Amygdala (tissue), 56 donors: Measurements from ENCODE around the gene ABHD12.
"Not testable (repeated sequence)": the region's sequence is repeated elsewhere in the genome, so short reads cannot be mapped to it uniquely, and the experiment has no call there.

Experiments
- DNase-seq, 56 donors: peaks; one replicate each; lab custom pipeline; 2025; lab: John Stamatoyannopoulos, UW

ABHD12 gene

DNA sequence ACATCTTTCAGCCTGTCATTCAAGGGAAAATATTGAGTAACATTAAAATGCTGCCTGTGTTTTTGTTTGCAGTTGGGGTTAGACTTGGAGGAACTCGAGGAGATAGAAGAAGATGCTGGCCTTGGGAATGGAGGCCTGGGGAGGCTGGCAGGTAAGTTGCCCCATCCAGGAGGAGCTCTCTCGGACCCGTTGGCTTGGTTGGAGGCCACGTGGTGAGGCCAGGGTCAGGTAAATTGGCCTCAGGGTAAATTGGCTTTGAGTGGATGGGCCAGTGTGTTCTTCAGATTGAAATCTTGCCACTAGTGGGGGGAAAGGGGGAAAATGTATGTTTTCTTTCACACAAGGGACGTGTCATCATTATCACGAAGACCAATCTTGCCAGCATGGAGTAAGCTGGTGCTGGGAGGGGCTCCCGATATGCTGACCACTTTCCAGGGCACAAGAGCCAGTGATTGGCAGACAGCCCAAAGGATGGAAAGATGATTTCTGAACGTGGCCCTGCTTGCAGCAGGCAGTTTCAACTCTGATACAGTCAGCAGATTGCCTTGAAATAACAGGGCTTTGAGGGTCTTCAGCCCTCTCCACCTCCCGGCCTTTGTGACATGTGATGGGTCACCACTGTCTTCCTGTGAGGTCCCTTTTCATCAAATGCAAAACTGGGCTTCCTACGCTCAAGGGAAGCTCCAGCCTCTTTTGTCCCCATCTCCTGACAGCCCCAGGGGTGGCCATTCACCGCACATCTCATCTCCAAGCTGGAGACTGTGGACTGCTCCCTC, 121.4 kb downstream of the ABHD12 start:
- DNase-seq = no peak

GRCh38 chr20:25260770-25261437, 129.7 kb downstream of the ABHD12 start:
- DNase-seq = not testable (repeated sequence)

DNA sequence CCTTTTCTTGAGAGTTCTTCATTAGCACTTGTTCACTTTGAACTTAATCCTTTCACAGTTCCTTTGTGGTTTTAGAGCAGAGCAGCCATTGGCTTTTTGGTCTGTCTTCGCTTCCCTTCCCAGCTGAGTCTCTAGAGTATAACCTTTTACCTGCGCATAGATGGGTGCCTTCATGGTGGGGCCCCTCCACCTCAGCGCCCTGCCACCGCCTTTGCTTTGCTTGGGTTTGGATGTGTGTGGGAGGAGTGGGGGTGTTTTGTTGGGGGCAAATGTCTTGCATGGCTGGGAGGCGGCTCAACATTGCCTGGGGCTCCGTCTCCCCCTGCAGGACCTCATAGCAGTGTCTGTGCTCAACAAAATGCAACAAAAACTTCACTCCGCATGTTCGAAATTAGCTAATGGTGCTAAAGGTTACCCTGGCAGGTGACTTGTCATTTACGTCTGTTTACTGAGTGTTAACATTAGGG, 130.8 kb downstream of the ABHD12 start:
- no peak for DNase-seq

DNA sequence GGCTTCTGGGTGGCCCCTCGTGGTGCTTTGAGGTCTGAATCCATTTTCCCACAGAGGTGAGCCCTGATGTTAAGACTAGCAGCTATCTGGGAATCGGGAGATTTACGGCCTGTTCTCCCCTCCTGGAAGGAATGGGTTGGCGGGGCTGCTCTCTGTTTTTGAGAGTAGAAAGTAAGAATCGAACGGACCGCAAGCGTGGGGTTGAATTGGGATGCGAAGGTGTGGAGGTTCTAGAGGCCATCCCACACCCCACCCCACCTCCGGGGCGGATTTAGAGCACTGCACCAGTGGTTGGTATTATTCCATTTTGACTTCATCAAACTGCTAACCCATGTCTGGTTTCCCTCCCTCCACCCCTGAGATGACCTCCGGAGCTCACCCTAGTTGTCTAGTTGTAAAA, 131.3 kb downstream of the ABHD12 start:
- DNase-seq = no peak

GRCh38 chr20:25258828-25259227, 131.8 kb downstream of the ABHD12 start:
- no peak for DNase-seq

DNA sequence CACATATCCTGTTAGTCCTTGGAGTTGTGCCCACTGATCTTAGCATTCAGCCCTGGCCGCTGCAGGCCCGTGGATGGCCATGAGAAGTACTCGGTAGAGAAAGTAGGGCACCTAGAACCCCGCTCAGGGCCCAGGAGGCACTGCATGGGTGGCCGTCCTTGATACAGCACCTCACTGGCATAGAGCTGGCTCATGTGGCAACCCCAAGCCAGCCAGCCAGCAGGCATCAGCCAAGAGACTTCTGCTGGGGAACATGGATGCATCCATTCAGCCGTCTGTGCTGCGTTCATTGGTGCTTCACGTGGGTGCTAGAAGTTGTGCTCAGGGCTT, 132.2 kb downstream of the ABHD12 start:
- DNase-seq = peak in 2 of 56 donors; percentile 14 to 18

- DNase-seq = no peak
These were observed 132.7 kb downstream of the ABHD12 start for GRCh38 chr20:25257756-25258475.

- no peak for DNase-seq
These were observed 133.5 kb downstream of the ABHD12 start for GRCh38 chr20:25257130-25257529.

GRCh38 chr20:25256226-25256859, 134.3 kb downstream of the ABHD12 start:
- DNase-seq = no peak

DNA sequence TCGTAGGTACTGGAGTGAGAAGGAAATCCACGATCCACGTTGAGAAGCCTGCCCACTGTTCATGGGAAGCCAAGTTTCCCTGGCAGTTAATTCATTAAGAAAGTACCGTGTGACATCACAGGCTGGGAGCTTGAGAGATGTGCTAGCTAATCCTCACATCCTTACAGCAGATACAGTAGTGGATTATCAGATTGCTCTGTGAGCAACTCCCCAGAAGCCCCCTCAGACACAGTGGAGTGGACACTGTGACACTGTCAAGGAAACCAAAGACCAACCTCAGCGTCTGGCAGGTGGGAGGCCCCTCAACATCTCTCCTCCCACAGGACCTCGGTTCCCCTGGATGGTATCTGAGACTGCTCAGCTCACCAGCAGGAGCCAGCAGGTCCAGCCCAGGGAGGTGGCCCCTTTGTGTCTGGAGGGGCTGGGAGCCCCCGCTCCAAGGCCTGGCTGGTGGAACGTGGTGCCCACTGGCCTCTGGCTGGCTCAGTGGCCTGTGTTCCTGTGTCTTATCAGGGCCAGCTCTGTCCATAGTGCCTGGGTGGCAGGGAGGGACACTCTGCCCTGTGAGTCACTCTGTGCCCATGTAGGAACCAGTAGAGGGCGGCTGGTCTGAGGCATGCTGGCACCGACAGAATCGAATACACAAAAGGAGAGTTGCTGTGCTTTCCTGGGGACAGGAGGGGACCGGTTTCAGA, 135.5 kb downstream of the ABHD12 start:
- peak in 28 of 56 donors; percentile 12 to 75 (median 52) for DNase-seq

GRCh38 chr20:25254571-25254970, 136.1 kb downstream of the ABHD12 start:
- no peak for DNase-seq

GRCh38 chr20:25253606-25254275, 136.9 kb downstream of the ABHD12 start:
- DNase-seq = no peak

DNA sequence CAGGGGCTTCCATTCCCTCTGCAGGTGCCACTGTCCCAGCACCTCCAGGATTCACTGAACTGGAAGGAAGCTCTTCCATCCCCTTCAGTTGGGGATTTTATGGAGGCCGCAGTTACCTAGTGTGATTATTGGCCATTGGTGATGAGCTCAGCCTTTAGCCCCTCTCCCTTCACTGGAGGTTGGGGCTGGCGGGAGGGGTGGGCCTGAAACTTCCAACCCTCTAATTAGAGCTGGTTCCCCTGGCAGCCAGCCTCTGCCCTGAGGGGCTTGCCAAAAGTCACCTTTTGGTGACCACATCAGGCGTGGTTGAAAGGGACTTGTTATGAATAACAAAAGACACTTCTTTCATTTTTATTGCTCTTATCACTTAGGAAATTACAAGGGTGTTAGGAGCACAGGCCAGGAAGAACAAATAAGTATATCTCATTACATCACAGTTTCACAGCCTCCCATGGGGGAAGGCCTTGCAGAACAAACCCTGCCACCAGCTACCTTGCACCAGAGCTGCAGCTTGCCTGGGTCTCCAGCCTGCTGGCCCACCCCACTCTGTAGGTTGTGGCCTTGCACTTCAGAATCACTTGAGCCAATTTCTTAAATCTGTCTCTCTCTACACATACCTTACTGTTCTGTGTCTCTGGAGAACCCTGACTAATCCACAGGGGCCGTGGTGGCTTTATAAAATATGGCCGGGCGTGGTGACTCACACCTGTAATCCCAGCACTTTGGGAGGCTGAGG, 137.8 kb downstream of the ABHD12 start:
- DNase-seq = no peak

- DNase-seq = no peak
These were observed 138.4 kb downstream of the ABHD12 start for GRCh38 chr20:25252230-25252651.

GRCh38 chr20:25251558-25251957, 139.1 kb downstream of the ABHD12 start:
- DNase-seq = peak in 1 of 56 donors; percentile 27

DNA sequence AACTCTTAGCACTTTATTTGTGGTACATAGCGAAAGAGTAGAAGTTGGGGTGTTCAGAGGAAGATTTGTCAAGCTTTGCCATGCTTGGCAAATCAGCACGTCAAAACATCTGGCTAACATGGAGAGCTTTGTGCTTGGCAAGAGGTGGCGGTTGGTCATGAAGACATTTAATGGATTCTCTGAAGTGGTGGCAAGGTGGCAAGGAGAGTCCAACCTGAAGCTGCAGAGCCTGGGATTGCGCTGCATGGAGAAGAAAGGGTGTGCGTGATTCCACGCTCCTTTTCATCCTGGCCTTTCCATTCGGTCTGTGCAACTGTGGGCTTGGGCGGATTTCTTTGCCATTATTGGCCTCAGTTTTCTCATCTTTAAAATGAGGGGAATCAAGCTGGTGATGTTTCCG, 139.6 kb downstream of the ABHD12 start:
- no peak for DNase-seq

DNA sequence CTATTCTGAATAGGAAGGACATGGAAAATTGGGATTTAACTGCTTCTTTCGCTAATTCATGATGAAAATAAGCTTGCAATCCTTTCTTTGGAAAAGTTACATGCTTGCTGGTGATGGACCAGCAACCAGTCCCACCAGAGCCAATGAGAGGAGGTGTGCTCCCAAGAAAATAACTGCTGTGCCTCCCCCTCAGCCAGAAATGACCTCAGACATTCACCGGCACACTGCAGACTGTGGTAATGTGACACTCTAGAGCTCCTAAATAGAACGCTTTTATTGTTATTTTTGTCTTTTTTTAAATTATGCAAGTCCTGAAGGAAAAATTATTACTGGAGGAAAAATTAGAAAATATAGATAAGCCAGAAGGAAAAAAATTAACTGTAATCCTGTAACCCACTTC, 140.1 kb downstream of the ABHD12 start:
- DNase-seq = peak in 1 of 56 donors; percentile 18
